Measurements from ENCODE around the gene UBXN2A. TPM values are rescaled to one million over a fixed set of nuclear protein-coding genes. Genes with fewer than 3 reads are reported as not detected.

Gene UBXN2A
- total and polyA plus RNA-seq, 7 donors: 8.1 to 21.2 (median 15.0) TPM

DNA sequence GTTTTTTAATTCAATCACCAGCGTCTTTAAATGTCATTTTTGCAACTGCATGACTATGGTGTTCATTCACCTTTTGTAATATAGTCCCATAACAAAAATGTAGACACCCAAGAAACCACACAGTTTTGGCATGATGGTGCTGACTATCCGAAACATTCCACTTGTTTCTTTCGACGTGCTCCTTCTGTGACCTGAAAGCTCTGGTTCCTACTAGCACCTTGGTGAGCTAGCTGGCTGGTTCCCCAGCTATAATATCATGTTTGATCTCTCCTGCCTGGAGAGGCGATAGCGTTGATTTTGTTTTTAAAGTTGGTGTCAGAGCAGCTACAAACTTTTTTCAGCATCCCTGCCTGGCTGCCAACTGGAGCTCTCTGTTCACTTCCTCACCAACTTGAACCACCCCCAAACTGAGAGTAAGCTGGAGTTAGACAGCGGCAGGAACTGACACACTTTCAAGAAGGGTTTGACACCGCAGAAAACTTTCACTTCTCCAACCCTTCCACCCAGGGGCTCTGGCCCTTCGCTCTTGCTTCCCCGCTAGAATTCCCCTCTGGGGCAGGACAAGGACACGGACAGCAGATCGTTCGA lies 14.5 kb upstream of the UBXN2A start:
- intact Hi-C loops (cut with DNase I): loop anchor here (2.0 to 10.0 kb wide), 2 partner anchors 151 to 541 kb away; partner anchors contain the start of genes KLHL29 and SF3B6

DNA sequence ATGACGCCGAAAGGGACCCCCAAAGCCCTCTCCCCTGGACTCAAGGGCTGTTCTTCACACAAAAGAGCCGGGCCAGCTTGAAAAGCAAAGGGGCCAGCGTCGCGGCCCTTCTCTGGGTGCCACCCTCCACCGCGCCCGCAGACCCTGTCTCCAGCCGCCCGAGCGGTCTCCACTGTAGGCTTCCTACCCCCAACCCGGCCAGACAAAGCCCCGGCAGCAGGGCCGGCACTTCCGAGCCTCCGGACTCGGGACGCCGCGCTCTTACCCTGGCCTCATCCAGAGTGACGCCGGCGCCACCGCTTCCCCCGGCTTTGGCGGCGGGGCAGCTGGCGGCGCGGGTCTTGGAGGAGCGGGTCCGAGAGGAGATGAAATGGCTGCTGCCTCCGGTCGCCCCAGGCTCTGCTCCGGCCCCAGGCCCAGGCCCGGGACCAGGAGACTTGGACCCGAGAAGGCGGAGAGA lies 13.9 kb upstream of the UBXN2A start:
- Histone ChIP-seq H3K4me3 (peak overlapping the region; percentile 66 to 93 (median 82)), H3K27ac (peak overlapping the region; percentile 93 to 99 (median 95)), H3K9me3 (no peaks in the 10 kb centered on the region), H3K27me3 (no peaks in the 10 kb centered on the region), H3K4me1 (peaks cover 0 to 44% (median 32%) of the 10 kb centered on the region in 4 donors), H3K36me3 (no peaks in the 10 kb centered on the region)
- 0% methylated on average over 39 of the region's 39 CpGs for WGBS, 2 donors
- intact Hi-C loops (cut with DNase I): loop anchor here (2.0 to 10.0 kb wide), 2 partner anchors 150 to 542 kb away; partner anchors contain the start of genes KLHL29 and SF3B6
- DNase-seq: peak; percentile 70
- TF ChIP-seq POLR2A (IDR thresholded peaks at IDR 0.05): no peak
- TF ChIP-seq, protein P1, sequence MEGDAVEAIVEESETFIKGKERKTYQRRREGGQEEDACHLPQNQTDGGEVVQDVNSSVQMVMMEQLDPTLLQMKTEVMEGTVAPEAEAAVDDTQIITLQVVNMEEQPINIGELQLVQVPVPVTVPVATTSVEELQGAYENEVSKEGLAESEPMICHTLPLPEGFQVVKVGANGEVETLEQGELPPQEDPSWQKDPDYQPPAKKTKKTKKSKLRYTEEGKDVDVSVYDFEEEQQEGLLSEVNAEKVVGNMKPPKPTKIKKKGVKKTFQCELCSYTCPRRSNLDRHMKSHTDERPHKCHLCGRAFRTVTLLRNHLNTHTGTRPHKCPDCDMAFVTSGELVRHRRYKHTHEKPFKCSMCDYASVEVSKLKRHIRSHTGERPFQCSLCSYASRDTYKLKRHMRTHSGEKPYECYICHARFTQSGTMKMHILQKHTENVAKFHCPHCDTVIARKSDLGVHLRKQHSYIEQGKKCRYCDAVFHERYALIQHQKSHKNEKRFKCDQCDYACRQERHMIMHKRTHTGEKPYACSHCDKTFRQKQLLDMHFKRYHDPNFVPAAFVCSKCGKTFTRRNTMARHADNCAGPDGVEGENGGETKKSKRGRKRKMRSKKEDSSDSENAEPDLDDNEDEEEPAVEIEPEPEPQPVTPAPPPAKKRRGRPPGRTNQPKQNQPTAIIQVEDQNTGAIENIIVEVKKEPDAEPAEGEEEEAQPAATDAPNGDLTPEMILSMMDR (IDR thresholded peaks at IDR 0.05): no peak
- TF ChIP-seq EP300 (IDR thresholded peaks at IDR 0.05): no peak
- TF ChIP-seq POLR2AphosphoS5 (IDR thresholded peaks at IDR 0.05): no peak

More for the DNA sequence above, 14.5 kb upstream of the UBXN2A start:
- H3K27me3 ChIP-seq: no peaks in the 10 kb centered on the region
- peak; percentile 82 for DNase-seq
- peak overlapping the region; percentile 66 to 93 (median 82) for H3K4me3 ChIP-seq
- TF ChIP-seq, protein P1 (IDR thresholded peaks at IDR 0.05): no peak
- TF ChIP-seq EP300 (IDR thresholded peaks at IDR 0.05): peak in 1 of 4 donors; percentile 5
- TF ChIP-seq POLR2A (IDR thresholded peaks at IDR 0.05): peak in 1 of 2 donors; percentile 36
- TF ChIP-seq POLR2AphosphoS5 (IDR thresholded peaks at IDR 0.05): peak; percentile 39 to 71 (median 68)
- H3K36me3 ChIP-seq: no peaks in the 10 kb centered on the region
- H3K4me1 ChIP-seq: peaks cover 0 to 49% (median 34%) of the 10 kb centered on the region in 4 donors
- no peaks in the 10 kb centered on the region for H3K9me3 ChIP-seq
- WGBS, 2 donors: 0 to 1% methylated on average over 13 of the region's 13 CpGs
- H3K27ac ChIP-seq: peak overlapping the region; percentile 93 to 99 (median 95)

DNA sequence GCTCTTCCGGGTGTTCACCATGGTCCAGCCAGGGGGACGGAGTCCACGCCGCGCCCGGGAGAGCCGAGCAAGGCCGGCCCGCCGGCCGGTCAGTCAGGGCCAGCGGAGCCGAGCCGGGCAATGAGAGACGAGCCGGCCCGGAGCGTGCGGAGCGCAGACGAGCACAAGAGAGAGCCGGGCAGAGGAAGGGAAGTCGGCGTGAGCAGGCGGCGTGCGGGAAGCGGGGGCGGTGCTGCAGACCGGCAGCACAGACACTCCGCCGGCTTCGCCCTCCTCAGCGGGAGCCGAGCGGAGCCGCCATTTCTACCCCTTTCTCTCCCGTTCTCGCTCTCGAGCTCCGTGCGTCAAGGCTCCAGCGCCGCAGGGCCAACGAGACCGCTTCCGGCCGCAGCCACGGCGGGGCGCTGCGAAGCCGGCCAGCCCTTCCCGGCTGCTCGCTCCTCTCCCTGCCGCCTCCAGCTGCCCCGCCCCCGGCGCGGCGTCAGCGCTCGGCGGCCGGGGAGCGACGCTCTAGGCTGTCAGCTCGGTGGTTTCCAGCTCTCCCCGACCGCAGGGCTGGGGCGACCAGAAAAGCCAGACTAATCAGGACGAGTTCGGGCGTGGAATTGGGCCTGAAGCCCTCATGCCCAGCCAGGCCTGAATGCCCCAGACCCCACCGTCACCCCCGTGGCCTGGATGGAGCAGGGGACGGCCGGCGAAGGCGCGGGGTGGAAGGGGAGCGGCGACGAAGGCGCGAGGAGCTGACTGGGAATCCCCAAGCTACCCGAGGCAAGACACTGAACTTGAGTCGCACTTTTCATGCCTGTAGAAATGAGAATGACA lies 13.3 kb upstream of the UBXN2A start, which contains the start of gene ATAD2B:
TSS of gene ATAD2B (minus strand) at position 374 of the 822 bp plus-strand sequence. CDS start at position 21, 353 bp downstream.
- H3K4me1 ChIP-seq: peaks cover 0 to 38% (median 28%) of the 10 kb centered on the region in 4 donors
- H3K9me3 ChIP-seq: no peaks in the 10 kb centered on the region
- peak; percentile 82 to 96 (median 91) for TF ChIP-seq POLR2AphosphoS5 (IDR thresholded peaks at IDR 0.05)
- TF ChIP-seq, protein P1 (IDR thresholded peaks at IDR 0.05): peak; percentile 47 to 84 (median 51)
- no peak for TF ChIP-seq EP300 (IDR thresholded peaks at IDR 0.05)
- TF ChIP-seq POLR2A (IDR thresholded peaks at IDR 0.05): peak; percentile 58 to 85
- WGBS, 2 donors: 0 to 1% methylated on average over 88 of the region's 88 CpGs
- H3K27ac ChIP-seq: peak within 1 kb of the TSS; percentile 93 to 99 (median 95)
- no peaks in the 10 kb centered on the region for H3K27me3 ChIP-seq
- H3K36me3 ChIP-seq: no peaks in the 10 kb centered on the region
- intact Hi-C loops (cut with DNase I): loop anchor here (1.0 to 10.0 kb wide), 4 partner anchors 13 to 542 kb away; partner anchors contain the start of genes KLHL29, SF3B6, TP53I3 and UBXN2A
- peak; percentile 95 for DNase-seq
- peak within 1 kb of the TSS; percentile 66 to 93 (median 82) for H3K4me3 ChIP-seq

DNA sequence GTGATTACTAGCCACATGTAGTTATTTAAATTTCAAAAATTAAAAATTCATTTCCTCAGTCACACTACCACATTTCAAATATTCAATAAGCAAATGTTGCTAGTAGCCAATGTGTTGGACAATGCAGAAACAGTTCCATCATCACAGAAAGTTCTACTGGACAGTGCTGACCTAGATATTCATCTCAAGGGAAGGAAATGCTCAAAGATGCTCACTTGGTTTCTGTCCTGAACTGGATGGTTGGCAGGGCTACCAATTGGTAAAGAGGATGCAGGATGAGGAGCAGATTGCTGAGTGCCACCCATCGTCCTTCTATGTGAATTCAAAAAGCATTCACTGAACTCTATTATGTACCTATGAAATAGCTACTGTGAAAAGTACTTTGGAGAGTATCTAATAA lies 6.0 kb upstream of the UBXN2A start:
- Histone ChIP-seq H3K4me1 (peaks cover 0 to 7% (median 2%) of the 10 kb centered on the region in 4 donors), H3K4me3 (no peak overlapping the region), H3K27ac (no peak overlapping the region), H3K9me3 (no peaks in the 10 kb centered on the region), H3K36me3 (no peaks in the 10 kb centered on the region), H3K27me3 (no peaks in the 10 kb centered on the region)
- WGBS, 2 donors: 71 to 88% methylated on average over 1 of the region's 1 CpG
- intact Hi-C loops (cut with DNase I): no loop called here
- DNase-seq: no peak
- no peak for TF ChIP-seq POLR2A (IDR thresholded peaks at IDR 0.05)
- TF ChIP-seq POLR2AphosphoS5 (IDR thresholded peaks at IDR 0.05): no peak
- TF ChIP-seq EP300 (IDR thresholded peaks at IDR 0.05): no peak
- TF ChIP-seq, protein P1 (IDR thresholded peaks at IDR 0.05): no peak

All from sigmoid colon (tissue), 7 donors.